GM12891 (cell line): ENCODE results near the gene FREM3.
A peak's percentile ranks its signal among the peaks of the same experiment; 100 is the strongest.

Experiments used
- DNase-seq: peaks from one replicate; pipeline ENCODE4 v3.0.0; 2011; ENCODE audit warnings: low spot score; ENCODE audit not compliant: insufficient read length
- FAIRE-seq: peaks from 2 replicates; lab custom pipeline; 2011; peaks lifted over from hg19 to GRCh38; lab: Jason Lieb, UNC
- PAX5 ChIP-seq: IDR thresholded peaks from 2 replicates; pipeline ENCODE4 v1.6.1; 2011; ENCODE audit warnings: low read length, moderate library complexity, mild to moderate bottlenecking; ENCODE audit not compliant: insufficient read depth, severe bottlenecking
- POLR2A ChIP-seq: IDR thresholded peaks from 2 replicates; pipeline ENCODE4 v1.6.1; 2011; ENCODE audit warnings: low read depth, low read length, control low read depth
- POLR2AphosphoS5 ChIP-seq: IDR thresholded peaks from 2 replicates; pipeline ENCODE4 v1.6.1; 2011; ENCODE audit warnings: low read depth, low read length, control low read depth
- POU2F2 ChIP-seq: IDR thresholded peaks from 2 replicates; pipeline ENCODE4 v1.6.1; 2011; ENCODE audit warnings: low read depth, mild to moderate bottlenecking, control low read depth, low read length, moderate library complexity
- SPI1 ChIP-seq: IDR thresholded peaks from 2 replicates; pipeline ENCODE4 v1.6.1; 2011; ENCODE audit warnings: low read depth, low read length, control low read depth
- TAF1 ChIP-seq: IDR thresholded peaks from 2 replicates; pipeline ENCODE4 v1.6.1; 2011; ENCODE audit warnings: low read depth, low read length, control low read depth

Gene FREM3

GRCh38 chr4:143586080-143586479, 114.4 kb downstream of the FREM3 start:
- no peak for FAIRE-seq
- DNase-seq, result no peak
- TF ChIP-seq SPI1 (no peak), POLR2AphosphoS5 (no peak), POLR2A (no peak), POU2F2 (no peak), TAF1 (no peak), PAX5 (no peak)

DNA sequence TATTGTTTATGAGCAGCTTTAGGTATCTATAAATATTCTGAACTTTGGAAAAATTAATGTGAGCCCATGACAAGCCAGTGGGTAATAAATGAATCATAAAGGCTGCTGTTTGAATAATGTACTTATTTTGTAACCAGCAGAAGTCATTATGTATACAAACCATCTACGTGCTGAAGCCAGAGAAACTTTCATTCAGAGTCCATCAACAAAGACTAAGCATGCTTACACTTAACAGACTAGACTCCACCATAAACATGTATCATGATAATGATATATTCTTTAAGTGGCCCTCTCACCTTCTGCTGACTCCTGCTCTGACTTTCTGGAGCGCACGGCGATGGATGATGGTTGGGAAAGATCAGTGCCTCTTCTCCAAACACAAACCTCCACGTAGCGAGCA, 114.9 kb downstream of the FREM3 start:
- TF ChIP-seq PAX5, result no peak
- no peak for DNase-seq
- no peak for FAIRE-seq

- DNase-seq (no peak), FAIRE-seq (no peak)
Measured at GRCh38 chr4:143581331-143581946, 119.0 kb downstream of the FREM3 start.

DNA sequence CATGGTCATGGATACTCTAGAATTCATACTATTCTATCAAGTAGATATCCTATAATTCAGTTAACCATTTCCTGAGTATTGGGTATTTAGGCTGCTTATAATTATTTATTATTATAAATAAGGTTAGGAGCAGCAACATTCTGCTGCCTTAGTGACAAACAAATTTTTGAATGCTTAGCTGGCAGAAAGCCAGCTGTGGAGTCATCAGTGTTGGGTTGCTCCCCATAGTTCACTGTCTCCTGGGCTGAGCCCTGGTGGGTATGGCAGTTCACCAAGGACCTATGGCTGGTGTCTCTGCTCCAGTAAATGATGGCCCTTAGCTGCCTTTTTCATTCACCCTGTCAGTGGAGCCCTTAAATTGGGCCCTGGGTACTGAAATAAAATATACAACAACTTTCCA, 125.1 kb downstream of the FREM3 start:
- no peak for TF ChIP-seq SPI1
- TF ChIP-seq POLR2A, result no peak
- no peak for TF ChIP-seq POLR2AphosphoS5
- TF ChIP-seq POU2F2, result no peak
- no peak for TF ChIP-seq PAX5
- no peak for TF ChIP-seq TAF1
- FAIRE-seq (no peak), DNase-seq (no peak)

More at GRCh38 chr4:143581331-143581946, 119.0 kb downstream of the FREM3 start:
- no peak for TF ChIP-seq POU2F2
- no peak for TF ChIP-seq SPI1
- no peak for TF ChIP-seq PAX5
- TF ChIP-seq POLR2AphosphoS5, result no peak
- no peak for TF ChIP-seq POLR2A
- TF ChIP-seq TAF1, result no peak

DNA sequence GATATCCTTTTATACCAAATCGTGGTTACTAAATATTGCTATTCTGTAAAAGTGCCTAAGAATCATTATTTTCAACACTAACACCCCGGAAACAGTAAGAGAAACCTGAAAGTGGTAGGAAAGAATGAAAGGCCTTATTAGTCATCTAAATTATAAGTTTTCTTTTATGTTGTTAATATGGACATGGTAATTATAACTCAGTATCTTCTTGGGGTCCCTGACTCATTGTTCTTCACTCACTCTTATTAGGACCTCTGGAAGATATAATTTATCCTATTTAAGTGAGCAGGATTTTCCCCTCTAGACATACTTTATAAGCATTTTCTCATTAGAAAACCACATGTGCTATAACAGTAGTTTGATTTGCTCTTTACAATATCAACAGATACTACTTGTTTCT, 136.0 kb downstream of the FREM3 start:
- FAIRE-seq (no peak), DNase-seq (no peak)
- TF ChIP-seq POU2F2, result no peak
- TF ChIP-seq POLR2AphosphoS5, result no peak

DNA sequence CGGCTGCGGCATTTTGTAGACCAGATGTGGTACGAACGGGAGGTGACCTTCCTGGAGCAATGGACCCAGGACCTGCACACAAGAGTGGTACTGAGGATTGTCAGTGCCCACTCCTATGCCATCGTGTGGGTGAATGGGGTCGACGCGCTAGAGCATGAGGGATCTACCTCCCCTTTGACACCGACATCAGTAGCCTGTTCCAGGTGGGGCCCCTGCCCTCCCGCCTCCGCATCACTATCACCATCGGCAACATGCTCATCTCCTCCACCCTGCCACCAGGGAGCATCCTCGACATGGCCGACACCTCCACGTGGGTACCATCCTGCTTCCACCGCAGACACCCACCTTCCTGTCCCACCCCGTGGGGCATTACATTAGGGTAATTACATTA, 140.7 kb downstream of the FREM3 start:
- no peak for TF ChIP-seq PAX5
- peak; percentile 6; the same call in 1 of the 2 replicates for TF ChIP-seq POU2F2
- no peak for TF ChIP-seq SPI1
- DNase-seq (no peak), FAIRE-seq (no peak)

DNA sequence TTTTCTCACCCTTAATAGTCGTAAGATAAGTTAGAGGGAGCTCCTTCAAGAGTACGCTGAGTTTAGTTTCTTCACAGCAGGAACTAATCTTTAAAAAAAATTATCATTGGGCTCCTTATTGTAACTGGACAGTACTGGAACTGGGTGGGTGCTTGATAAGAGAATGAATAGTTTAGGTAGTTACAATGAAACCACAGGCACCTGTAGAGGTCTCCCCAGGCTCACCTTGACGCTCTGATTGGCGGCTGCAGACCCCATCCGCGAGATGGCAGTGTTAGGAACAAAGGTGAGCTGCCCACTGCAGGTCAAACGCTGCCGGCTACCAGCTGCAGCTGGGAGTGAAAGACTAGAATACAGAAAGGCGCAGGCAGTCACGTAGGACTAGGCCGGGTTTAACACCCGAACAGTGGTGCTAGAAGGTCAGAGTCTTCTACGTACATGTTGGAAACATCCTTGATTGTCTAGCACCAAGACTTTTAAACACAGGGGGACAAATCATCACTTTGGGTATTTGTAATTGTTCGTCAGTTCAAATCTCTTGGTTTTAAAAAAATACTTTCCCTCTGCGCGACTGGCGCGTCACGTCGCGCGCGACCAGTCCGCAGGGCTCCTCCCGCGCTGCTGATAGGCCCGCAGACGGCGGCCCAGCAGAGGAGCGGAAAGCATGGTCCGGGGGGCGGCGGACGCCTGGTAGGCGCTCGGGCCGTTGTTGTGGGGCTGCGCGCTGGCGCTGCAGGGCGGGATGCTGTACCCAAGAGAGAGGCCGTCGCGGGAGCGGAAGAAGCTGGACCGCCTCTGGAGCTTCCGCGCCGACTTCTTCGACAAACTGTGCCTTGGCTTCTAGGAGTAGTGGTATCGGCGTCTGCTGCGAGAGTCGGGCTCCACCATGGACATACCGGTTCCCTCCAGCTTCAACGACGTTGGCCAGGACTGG, 141.4 kb downstream of the FREM3 start:
- TF ChIP-seq POLR2AphosphoS5, result no peak
- no peak for TF ChIP-seq POU2F2
- TF ChIP-seq TAF1, result no peak
- DNase-seq (peak; percentile 35), FAIRE-seq (peak; percentile 93)

DNA sequence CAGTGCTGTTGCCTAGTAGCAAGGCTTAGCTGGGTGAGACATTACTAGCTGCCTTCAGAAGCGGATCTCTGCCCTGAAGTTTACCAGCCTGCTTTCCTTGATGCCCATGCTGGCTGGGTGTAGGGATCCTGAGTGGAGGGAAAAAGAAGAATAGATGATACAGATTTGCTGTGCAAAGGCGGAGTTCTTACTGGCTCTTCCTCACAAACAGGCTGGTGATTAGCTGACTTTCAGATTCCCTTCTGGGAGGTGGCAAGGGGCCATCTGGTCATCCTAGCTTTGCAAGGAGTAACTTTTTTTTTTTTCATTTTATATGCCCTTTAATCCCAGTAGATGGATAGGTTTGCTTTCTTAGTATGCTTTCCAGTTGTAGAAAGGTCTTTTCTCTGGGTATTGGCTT, 142.2 kb downstream of the FREM3 start:
- no peak for TF ChIP-seq POLR2AphosphoS5
- no peak for TF ChIP-seq POLR2A
- TF ChIP-seq POU2F2, result no peak
- no peak for TF ChIP-seq SPI1
- no peak for DNase-seq
- FAIRE-seq, result peak; percentile 13

DNA sequence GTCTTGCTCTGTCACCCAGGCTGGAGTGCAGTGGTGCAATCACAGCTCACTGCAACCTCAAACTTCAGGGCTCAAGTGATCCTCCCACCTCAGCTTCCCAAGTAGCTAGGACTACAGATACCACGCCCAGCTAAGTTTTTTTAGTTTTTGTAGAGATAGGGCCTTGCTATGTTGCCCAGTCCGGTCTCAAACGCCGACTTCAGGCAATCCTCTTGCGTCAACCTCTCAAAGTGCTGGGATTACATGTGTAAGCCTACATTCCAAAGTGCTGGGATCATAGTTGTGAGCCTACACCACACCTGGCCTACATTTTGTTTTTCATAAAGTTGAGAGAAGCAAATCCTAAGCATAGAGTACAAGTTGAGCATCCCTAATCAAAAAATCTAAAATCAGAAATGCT, 144.8 kb downstream of the FREM3 start:
- FAIRE-seq, result no peak
- DNase-seq, result no peak
- no peak for TF ChIP-seq POLR2AphosphoS5
- TF ChIP-seq TAF1, result no peak
- TF ChIP-seq POLR2A, result no peak
- no peak for TF ChIP-seq SPI1
- no peak for TF ChIP-seq POU2F2
- TF ChIP-seq PAX5, result no peak

DNA sequence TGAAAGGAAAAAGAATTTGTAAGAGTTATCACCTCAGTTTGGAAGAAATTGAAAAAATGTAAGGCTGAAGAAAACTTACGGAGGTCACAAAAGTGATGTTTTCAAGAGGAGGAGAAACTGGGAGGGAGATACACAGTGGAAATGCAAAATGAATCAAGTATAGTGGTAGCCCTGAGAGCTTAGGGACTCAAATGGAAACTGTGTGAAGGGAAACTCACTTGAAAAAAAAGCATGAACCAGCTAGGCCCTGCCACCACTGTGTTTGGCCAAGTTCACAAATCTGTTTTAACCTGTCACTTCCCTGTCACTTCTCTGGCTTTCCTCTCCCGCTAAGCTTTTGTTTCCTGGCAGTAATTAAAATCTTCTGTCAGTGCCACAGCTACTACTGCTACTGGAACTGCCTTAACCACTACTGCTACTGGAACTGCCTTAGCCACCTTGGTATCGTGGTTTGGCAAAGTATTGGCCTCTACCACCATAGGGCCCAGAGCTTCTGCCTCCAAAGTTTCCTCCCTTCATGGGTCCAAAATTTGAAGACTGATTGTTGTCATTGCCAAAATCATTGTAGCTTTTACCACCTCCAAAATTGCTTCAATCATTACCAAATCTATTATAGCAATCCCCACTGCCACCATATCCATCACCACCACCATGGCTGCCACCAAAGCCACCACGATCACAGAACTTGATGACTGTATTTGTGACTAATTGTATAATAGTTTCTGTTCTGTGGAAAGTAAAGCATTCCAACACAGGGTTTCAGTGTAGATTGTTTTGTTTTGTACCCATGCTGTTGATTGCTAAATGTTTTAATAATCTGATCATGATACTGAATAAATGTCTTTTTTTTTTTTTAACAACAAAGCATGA, 145.5 kb downstream of the FREM3 start:
- FAIRE-seq (peak; percentile 87), DNase-seq (no peak)
- peak; percentile 85 for TF ChIP-seq SPI1
- no peak; the same call in 1 of the 2 replicates for TF ChIP-seq POLR2AphosphoS5
- no peak for TF ChIP-seq POLR2A
- TF ChIP-seq TAF1, result no peak
- no peak for TF ChIP-seq PAX5
